IMR-90 (cell line): Measurements from ENCODE around the gene FSD1L. TPM values are rescaled to one million over a fixed set of nuclear protein-coding genes. Genes with fewer than 3 reads are reported as not detected.

Experiments used
- ATAC-seq: fragments of 200-7000 bp; cut with Tn5 transposase; 2 replicates; pipeline ENCODE4 v1.9.1; 2020; ENCODE audit warnings: low read depth, mild to moderate bottlenecking, moderate library complexity
- BruUV-seq: library from RNA; stranded (reverse); fragments of 400-500 nt; replicated peaks from 2 replicates; lab custom pipeline; 2021; lab: Mats Ljungman, UMichigan
- CTCF ChIA-PET: fragments of 300-600 bp; formaldehyde crosslinking; extraction: SDS; loops from one replicate; lab custom pipeline; 2021; ENCODE audit warnings: antibody characterized with exemption; lab: Yijun Ruan, JAX
- POLR2A ChIA-PET: fragments of 300-600 bp; sonication (Branson Sonifier 250); formaldehyde crosslinking; loops from one replicate; lab custom pipeline; 2022; ENCODE audit warnings: antibody characterized with exemption; ENCODE audit not compliant: unreplicated experiment; lab: Charles Lee
- DNase-seq: peaks from one replicate; pipeline ENCODE4 v3.0.0; 2013
- H2AFZ ChIP-seq: replicated peaks from 2 replicates; pipeline ENCODE3; 2013; ENCODE audit warnings: low read length, mild to moderate bottlenecking; ENCODE audit not compliant: poor library complexity
- H2AK5ac ChIP-seq: 2 replicates; pipeline ENCODE4 v1.6.1; 2013; ENCODE audit warnings: low read depth, low read length, inconsistent platforms
- H2AK9ac ChIP-seq: replicated peaks from 2 replicates; pipeline ENCODE3; 2013; ENCODE audit warnings: mild to moderate bottlenecking, low read depth, low read length, moderate library complexity; ENCODE audit not compliant: poor library complexity
- H2BK120ac ChIP-seq: 2 replicates; pipeline ENCODE4 v1.6.1; 2013; ENCODE audit warnings: low read depth, low read length, inconsistent platforms
- H2BK15ac ChIP-seq: 3 replicates; pipeline ENCODE4 v1.6.1; 2013; ENCODE audit warnings: low read depth, low read length, inconsistent platforms
- H2BK20ac ChIP-seq: 2 replicates; pipeline ENCODE4 v1.6.1; 2013; ENCODE audit warnings: low read depth, mild to moderate bottlenecking, inconsistent platforms, low read length, moderate library complexity
- H2BK5ac ChIP-seq: 2 replicates; pipeline ENCODE4 v1.6.1; 2013; ENCODE audit warnings: mild to moderate bottlenecking, low read depth, low read length, inconsistent platforms; ENCODE audit not compliant: poor library complexity, severe bottlenecking
- H3K14ac ChIP-seq: replicated peaks from 2 replicates; pipeline ENCODE4 v1.6.1; 2013; ENCODE audit warnings: low read depth, low read length, inconsistent platforms
- H3K18ac ChIP-seq: 2 replicates; pipeline ENCODE4 v1.6.1; 2013; ENCODE audit warnings: low read depth, low read length, control low read depth
- H3K23ac ChIP-seq: 2 replicates; pipeline ENCODE4 v1.6.1; 2013; ENCODE audit warnings: low read depth, low read length, inconsistent platforms
- H3K27ac ChIP-seq: 2 replicates; pipeline ENCODE4 v1.5.1; 2013; ENCODE audit warnings: mild to moderate bottlenecking, control low read depth, low read length; ENCODE audit not compliant: insufficient read depth
- H3K27me3 ChIP-seq: 2 replicates; pipeline ENCODE4 v1.6.1; 2013; ENCODE audit warnings: low read length; ENCODE audit not compliant: control insufficient read depth, insufficient read depth
- H3K36me3 ChIP-seq: 2 replicates; pipeline ENCODE4 v1.6.1; 2013; ENCODE audit warnings: low read length, mixed read lengths; ENCODE audit not compliant: control insufficient read depth, insufficient read depth
- H3K4ac ChIP-seq: 2 replicates; pipeline ENCODE4 v1.6.1; 2013; ENCODE audit warnings: low read depth, low read length, inconsistent platforms
- H3K4me1 ChIP-seq: 2 replicates; pipeline ENCODE4 v1.6.1; 2013; ENCODE audit warnings: low read length, mixed read lengths; ENCODE audit not compliant: control insufficient read depth, insufficient read depth
- H3K4me2 ChIP-seq: 2 replicates; pipeline ENCODE4 v1.6.1; 2013; ENCODE audit warnings: low read depth, mild to moderate bottlenecking, control low read depth, low read length, moderate library complexity
- H3K4me3 ChIP-seq: 2 replicates; pipeline ENCODE4 v1.5.1; 2013; ENCODE audit warnings: low read depth, mild to moderate bottlenecking, control low read depth, low read length, moderate library complexity; ENCODE audit not compliant: insufficient read depth
- H3K56ac ChIP-seq: 2 replicates; pipeline ENCODE4 v1.6.1; 2013; ENCODE audit warnings: low read length, inconsistent platforms; ENCODE audit not compliant: insufficient read depth; ENCODE audit errors: extremely low read depth
- H3K79me1 ChIP-seq, 2 experiments: 2 replicates each; pipeline ENCODE4 v1.6.1; 2013; ENCODE audit warnings: low read length in 2 of 2, inconsistent platforms in 1 of 2, low read depth in 1 of 2
- H3K9ac ChIP-seq: 2 replicates; pipeline ENCODE4 v1.6.1; 2013; ENCODE audit warnings: low read depth, low read length, control low read depth
- H3K9me1 ChIP-seq: 2 replicates; pipeline ENCODE4 v1.6.1; 2013; ENCODE audit warnings: low read length, inconsistent platforms; ENCODE audit not compliant: insufficient read depth
- H3K9me3 ChIP-seq: 2 replicates; pipeline ENCODE4 v1.6.1; 2013; ENCODE audit warnings: low read length; ENCODE audit not compliant: control insufficient read depth, insufficient read depth
- H4K20me1 ChIP-seq: 2 replicates; pipeline ENCODE4 v1.6.1; 2013; ENCODE audit warnings: low read length, inconsistent platforms; ENCODE audit not compliant: insufficient read depth
- H4K5ac ChIP-seq: 2 replicates; pipeline ENCODE4 v1.6.1; 2013; ENCODE audit warnings: mild to moderate bottlenecking, low read depth, low read length, control low read depth
- H4K8ac ChIP-seq, 2 experiments: 2 replicates each; pipeline ENCODE4 v1.6.1; 2013; ENCODE audit warnings: low read depth in 2 of 2, low read length in 2 of 2, control low read depth in 1 of 2, inconsistent platforms in 1 of 2
- H4K91ac ChIP-seq: 2 replicates; pipeline ENCODE4 v1.6.1; 2013; ENCODE audit warnings: low read depth, low read length, inconsistent platforms; ENCODE audit not compliant: insufficient read depth
- CEBPB ChIP-seq: IDR thresholded peaks from 2 replicates; pipeline ENCODE4 v1.6.1; 2012; ENCODE audit warnings: low read depth, low read length, improper control_type of control experiment
- MAFK ChIP-seq: IDR thresholded peaks from 2 replicates; pipeline ENCODE4 v1.6.1; 2012; ENCODE audit warnings: low read depth, low read length, improper control_type of control experiment
- MAZ ChIP-seq: IDR thresholded peaks from 2 replicates; pipeline ENCODE4 v1.6.1; 2012; ENCODE audit warnings: low read depth, mild to moderate bottlenecking, low read length, improper control_type of control experiment, moderate library complexity, borderline replicate concordance
- NFE2L2 ChIP-seq: fragments of 150-350 bp; IDR thresholded peaks from 2 replicates; pipeline ENCODE4 v1.6.1; 2016; ENCODE audit warnings: low read depth, mild to moderate bottlenecking, low read length
- POLR2A ChIP-seq: IDR thresholded peaks from 2 replicates; pipeline ENCODE4 v1.6.1; 2012; ENCODE audit warnings: mild to moderate bottlenecking, low read depth, low read length
- RAD21 ChIP-seq: IDR thresholded peaks from 2 replicates; pipeline ENCODE4 v1.6.1; 2012; ENCODE audit warnings: low read length, improper control_type of control experiment
- RCOR1 ChIP-seq: IDR thresholded peaks from 2 replicates; pipeline ENCODE4 v1.6.1; 2012; ENCODE audit warnings: mild to moderate bottlenecking, low read length, improper control_type of control experiment; ENCODE audit not compliant: insufficient replicate concordance
- RFX5 ChIP-seq: IDR thresholded peaks from 2 replicates; pipeline ENCODE4 v1.8.0; 2012; ENCODE audit warnings: low read depth, mild to moderate bottlenecking, low read length, moderate library complexity
- SMC3 ChIP-seq: fragments of 150-350 bp; IDR thresholded peaks from 2 replicates; pipeline ENCODE4 v1.6.1; 2016; ENCODE audit warnings: low read depth, mild to moderate bottlenecking, antibody characterized with exemption, low read length, moderate library complexity
- WGBS, 2 experiments: methylation state at CpG; one replicate each; pipeline versions ENCODE4 v1.1.5 to v1.1.7; 2013; ENCODE audit warnings: missing lambda C conversion rate in 2 of 2; ENCODE audit not compliant: insufficient read length in 1 of 2; ENCODE audit errors: extremely low coverage in 2 of 2; 5-methylcytosine and 5-hydroxymethylcytosine counted together
- dilution Hi-C: fragments of 300-500 bp; cut with HindIII; formaldehyde crosslinking; loops from one replicate; pipeline ENCODE4 v1.14.3; 2018; ENCODE audit warnings: low sequenced_read_pairs; ENCODE audit not compliant: unreplicated experiment
- in situ Hi-C: fragments of 300-500 bp; cut with MboI; formaldehyde crosslinking; loops from 3 replicates; pipeline ENCODE4 v1.14.3; 2019; ENCODE audit warnings: low sequenced_read_pairs, inconsistent platforms, mixed read lengths
- intact Hi-C: fragments of 100-400 bp; cut with micrococcal nuclease; formaldehyde crosslinking; loops from 2 replicates; pipeline ENCODE4 v1.10.0; 2022
- polyA plus RNA-seq, 3 experiments: library from polyadenylated mRNA; depleted of rRNA; stranded (reverse); fragments of >200 nt; gene quantifications; 2 replicates each; pipeline ENCODE4 v1.2.3, GENCODE V29; 2012; ENCODE audit warnings: low replicate concordance in 1 of 3
- total RNA-seq: library from RNA; depleted of rRNA; stranded (reverse); fragments of >200 nt; gene quantifications from 2 replicates; pipeline ENCODE4 v1.2.3, GENCODE V29; 2012
- TF ChIP-seq, protein P1 (sequence below): fragments of 150-350 bp; IDR thresholded peaks from 2 replicates; pipeline ENCODE4 v1.6.1; 2017; ENCODE audit warnings: mild to moderate bottlenecking, antibody characterized with exemption, low read length, low read depth
- TF ChIP-seq, protein P2 (sequence below): conservative IDR thresholded peaks from 2 replicates; pipeline ENCODE4 v1.5.1; 2012; ENCODE audit warnings: mild to moderate bottlenecking, low read depth, low read length, improper control_type of control experiment
- TF ChIP-seq, protein P3 (sequence below): fragments of 150-350 bp; IDR thresholded peaks from 2 replicates; pipeline ENCODE4 v1.6.1; 2016; ENCODE audit warnings: low read depth, mild to moderate bottlenecking, low read length, moderate library complexity, borderline replicate concordance

The FSD1L gene
- total and polyA plus RNA-seq, 2 of the 4 experiments (the other 2 are of a cell fraction), result 1.4 to 2.9 TPM

DNA sequence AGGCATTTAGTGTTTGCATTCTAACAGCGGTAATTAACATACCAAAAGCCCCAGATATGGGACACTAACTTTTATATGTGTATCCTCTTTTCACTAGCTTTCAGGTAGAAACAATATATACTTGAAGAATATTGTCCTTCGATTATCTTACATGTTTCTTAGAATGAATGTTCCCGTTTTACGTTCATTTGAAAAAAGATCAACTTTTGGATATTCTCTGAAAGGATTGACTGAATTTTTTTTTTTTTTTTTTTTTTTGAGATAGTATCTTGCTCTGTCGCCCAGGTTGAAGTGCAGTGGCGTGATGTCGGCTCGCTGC lies 32.2 kb upstream of the FSD1L start:
- H3K9me1 ChIP-seq, result no peaks in the 10 kb centered on the region
- H3K4ac ChIP-seq, result no peak overlapping the region
- ATAC-seq (no peak), DNase-seq (no peak)
- H3K56ac ChIP-seq, result no peak overlapping the region
- no peak overlapping the region for H2BK15ac ChIP-seq
- no peaks in the 10 kb centered on the region for H3K27me3 ChIP-seq
- H3K27ac ChIP-seq, result no peak overlapping the region
- no peaks in the 10 kb centered on the region for H3K36me3 ChIP-seq
- no peak overlapping the region for H3K9ac ChIP-seq
- no peak overlapping the region for H2AK9ac ChIP-seq
- in situ Hi-C loops (loop anchor here (5.0 to 10.0 kb wide), 4 partner anchors 171 to 631 kb away; partner anchors contain the start of gene SLC44A1), dilution Hi-C loops (no loop called here), intact Hi-C loops (loop anchor here (10.0 kb wide), 1 partner anchor 421 kb away; no protein-coding TSS in a partner anchor)
- POLR2A ChIA-PET, result interaction anchor here (0.6 kb wide), 1 partner anchor 574 kb away, joined by 5 read pairs; no protein-coding TSS in a partner anchor
- no peak overlapping the region for H2AFZ ChIP-seq
- BruUV-seq, result no TSS peak
- H4K5ac ChIP-seq, result no peak overlapping the region
- H3K14ac ChIP-seq, result no peak overlapping the region
- no peak overlapping the region for H3K4me2 ChIP-seq
- peaks cover 6% of the 10 kb centered on the region for H3K4me1 ChIP-seq
- H2AK5ac ChIP-seq, result no peak overlapping the region
- no peak overlapping the region for H2BK20ac ChIP-seq
- no peak for TF ChIP-seq MAZ
- TF ChIP-seq RFX5, result no peak
- TF ChIP-seq, protein P1, sequence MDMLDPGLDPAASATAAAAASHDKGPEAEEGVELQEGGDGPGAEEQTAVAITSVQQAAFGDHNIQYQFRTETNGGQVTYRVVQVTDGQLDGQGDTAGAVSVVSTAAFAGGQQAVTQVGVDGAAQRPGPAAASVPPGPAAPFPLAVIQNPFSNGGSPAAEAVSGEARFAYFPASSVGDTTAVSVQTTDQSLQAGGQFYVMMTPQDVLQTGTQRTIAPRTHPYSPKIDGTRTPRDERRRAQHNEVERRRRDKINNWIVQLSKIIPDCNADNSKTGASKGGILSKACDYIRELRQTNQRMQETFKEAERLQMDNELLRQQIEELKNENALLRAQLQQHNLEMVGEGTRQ, result no peak
- no peak for TF ChIP-seq POLR2A
- TF ChIP-seq NFE2L2, result no peak
- no peak for TF ChIP-seq SMC3
- TF ChIP-seq, protein P2, sequence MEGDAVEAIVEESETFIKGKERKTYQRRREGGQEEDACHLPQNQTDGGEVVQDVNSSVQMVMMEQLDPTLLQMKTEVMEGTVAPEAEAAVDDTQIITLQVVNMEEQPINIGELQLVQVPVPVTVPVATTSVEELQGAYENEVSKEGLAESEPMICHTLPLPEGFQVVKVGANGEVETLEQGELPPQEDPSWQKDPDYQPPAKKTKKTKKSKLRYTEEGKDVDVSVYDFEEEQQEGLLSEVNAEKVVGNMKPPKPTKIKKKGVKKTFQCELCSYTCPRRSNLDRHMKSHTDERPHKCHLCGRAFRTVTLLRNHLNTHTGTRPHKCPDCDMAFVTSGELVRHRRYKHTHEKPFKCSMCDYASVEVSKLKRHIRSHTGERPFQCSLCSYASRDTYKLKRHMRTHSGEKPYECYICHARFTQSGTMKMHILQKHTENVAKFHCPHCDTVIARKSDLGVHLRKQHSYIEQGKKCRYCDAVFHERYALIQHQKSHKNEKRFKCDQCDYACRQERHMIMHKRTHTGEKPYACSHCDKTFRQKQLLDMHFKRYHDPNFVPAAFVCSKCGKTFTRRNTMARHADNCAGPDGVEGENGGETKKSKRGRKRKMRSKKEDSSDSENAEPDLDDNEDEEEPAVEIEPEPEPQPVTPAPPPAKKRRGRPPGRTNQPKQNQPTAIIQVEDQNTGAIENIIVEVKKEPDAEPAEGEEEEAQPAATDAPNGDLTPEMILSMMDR, result no peak
- TF ChIP-seq CEBPB, result no peak
- TF ChIP-seq, protein P3, sequence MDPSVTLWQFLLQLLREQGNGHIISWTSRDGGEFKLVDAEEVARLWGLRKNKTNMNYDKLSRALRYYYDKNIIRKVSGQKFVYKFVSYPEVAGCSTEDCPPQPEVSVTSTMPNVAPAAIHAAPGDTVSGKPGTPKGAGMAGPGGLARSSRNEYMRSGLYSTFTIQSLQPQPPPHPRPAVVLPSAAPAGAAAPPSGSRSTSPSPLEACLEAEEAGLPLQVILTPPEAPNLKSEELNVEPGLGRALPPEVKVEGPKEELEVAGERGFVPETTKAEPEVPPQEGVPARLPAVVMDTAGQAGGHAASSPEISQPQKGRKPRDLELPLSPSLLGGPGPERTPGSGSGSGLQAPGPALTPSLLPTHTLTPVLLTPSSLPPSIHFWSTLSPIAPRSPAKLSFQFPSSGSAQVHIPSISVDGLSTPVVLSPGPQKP, result no peak
- no peak for TF ChIP-seq RAD21
- no peak for TF ChIP-seq RCOR1
- no peak for TF ChIP-seq MAFK
- H3K4me3 ChIP-seq, result no peak overlapping the region
- no peaks in the 10 kb centered on the region for H3K9me3 ChIP-seq
- H3K18ac ChIP-seq, result no peak overlapping the region
- no peak overlapping the region for H2BK5ac ChIP-seq
- no peak overlapping the region for H2BK120ac ChIP-seq
- H3K79me1 ChIP-seq, result no peaks in the 10 kb centered on the region
- CTCF ChIA-PET, result interaction anchor here (0.6 to 2.0 kb wide), 8 partner anchors 10 to 552 kb away, joined by 3 to 5 read pairs (median 4); no protein-coding TSS in a partner anchor
- no peaks in the 10 kb centered on the region for H4K20me1 ChIP-seq
- H4K91ac ChIP-seq, result no peak overlapping the region
- H3K23ac ChIP-seq, result no peak overlapping the region
- WGBS, 2 experiments, result no CpG with 5 or more reads among the region's 8 CpGs
- H4K8ac ChIP-seq, result no peak overlapping the region
